CD4-positive, alpha-beta T cell treated with Interleukin-4 for 1 hour (primary cell): ENCODE results near the gene CD101.

Experiments
- DNase-seq, 2 donors: peaks; one replicate each; pipeline ENCODE4 v3.0.0-alpha.2; 2020 to 2022

The CD101 gene

DNA sequence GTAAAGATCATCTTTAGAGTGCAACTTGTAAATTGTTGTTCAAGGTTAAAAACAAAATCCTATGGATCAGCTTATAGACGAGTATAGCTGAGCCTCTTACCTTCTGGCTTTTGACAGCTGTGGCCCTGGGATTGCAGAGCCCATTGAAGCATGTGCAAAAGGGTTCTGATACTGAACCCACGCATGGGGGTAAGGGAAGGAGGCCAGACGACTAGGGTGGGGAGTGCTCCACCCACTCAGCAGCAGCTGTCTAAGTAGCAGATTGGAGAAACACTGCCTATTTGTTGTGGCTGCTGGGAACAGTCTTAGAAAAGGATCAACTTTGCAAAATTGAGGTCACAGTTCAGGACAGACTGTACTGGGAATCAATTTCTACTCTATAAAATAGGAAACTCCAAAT, 16.1 kb downstream of the CD101 start:
- no peak for DNase-seq

- no peak for DNase-seq
Observed at GRCh38 chr1:117020526-117021156, 19.1 kb downstream of the CD101 start.

- no peak for DNase-seq
Observed at GRCh38 chr1:117022114-117022513, 20.6 kb downstream of the CD101 start.

DNA sequence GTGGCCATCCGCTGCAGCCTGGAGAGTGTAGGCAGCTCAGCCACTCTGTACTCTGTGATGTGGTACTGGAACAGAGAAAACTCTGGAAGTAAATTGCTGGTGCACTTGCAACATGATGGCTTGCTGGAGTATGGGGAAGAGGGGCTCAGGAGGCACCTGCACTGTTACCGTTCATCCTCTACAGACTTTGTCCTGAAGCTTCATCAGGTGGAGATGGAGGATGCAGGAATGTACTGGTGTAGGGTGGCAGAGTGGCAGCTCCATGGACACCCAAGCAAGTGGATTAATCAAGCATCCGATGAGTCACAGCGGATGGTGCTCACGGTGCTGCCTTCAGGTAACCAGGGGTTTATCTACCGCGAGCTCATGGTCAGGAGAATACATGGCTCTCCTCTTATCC, 24.0 kb downstream of the CD101 start:
- no peak for DNase-seq

- DNase-seq: no peak
Observed at GRCh38 chr1:117026361-117026760, 24.8 kb downstream of the CD101 start.

- DNase-seq: no peak
Observed at GRCh38 chr1:117029685-117030084, 28.1 kb downstream of the CD101 start.

GRCh38 chr1:117030271-117030877, 28.8 kb downstream of the CD101 start:
- no peak for DNase-seq

DNA sequence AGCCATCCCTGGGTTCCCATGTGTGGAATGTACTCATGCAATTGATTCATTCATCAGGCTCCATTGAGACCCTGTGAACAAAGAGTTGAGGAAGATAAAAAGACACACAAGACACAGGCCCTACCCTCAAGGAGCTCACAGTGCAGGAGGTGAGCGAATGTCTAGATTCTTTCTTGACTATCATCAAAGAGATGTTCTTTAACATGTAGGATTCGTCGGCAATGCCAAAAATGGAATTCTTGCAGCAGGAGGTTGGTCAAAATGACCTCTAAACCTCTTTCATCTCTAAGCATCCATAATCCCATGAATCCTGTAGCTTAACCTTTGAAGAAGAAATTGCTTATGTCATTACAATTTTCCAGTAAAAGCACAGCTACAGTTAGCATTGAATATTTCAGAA, 30.7 kb downstream of the CD101 start:
- DNase-seq: no peak

DNA sequence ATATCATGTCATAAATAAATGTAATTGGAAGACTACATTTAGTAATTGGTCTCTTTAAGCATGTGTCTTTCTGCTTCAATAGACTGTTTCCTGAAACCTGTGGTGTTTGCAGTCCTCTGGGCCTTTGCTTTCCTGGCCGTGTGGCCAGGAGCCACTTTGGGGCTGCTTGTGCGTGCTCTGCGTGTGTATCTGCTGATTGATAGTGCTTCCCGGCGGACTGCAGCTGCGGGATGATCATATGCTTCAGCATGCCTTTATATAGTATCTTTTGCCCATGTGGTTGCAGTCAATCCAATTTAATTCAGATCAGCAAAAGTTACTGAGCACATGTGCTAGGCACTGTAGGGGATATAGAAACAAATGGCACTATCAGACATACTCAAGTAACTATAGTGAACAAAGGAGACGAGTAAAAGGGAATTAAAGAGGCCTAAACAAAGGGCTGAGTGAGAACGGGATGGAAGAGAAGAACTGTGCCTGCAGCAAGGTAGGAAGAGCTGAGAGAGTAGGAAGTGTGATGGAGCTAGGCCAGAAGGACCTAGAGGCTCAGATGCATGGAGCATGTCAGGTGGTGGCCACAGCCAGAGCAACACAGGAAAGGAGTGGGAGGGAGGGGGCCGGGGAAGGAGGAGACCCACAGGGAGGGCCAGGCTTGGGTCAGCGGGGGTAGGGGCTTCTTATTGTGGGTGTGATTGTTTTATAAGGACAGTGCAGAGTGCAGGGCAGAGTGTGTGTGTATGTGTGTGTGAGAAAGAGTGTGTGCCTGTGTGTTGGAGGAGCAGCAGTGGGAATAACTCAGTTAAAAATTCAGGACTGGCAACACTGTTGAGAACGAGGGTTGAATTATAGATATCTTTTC, 31.4 kb downstream of the CD101 start:
- no peak for DNase-seq

- DNase-seq: no peak
Observed at GRCh38 chr1:117033772-117034171, 32.2 kb downstream of the CD101 start.

GRCh38 chr1:117034791-117035290, 33.3 kb downstream of the CD101 start:
- no peak for DNase-seq

- no peak for DNase-seq
Observed at GRCh38 chr1:117036018-117036461, 34.5 kb downstream of the CD101 start.

DNA sequence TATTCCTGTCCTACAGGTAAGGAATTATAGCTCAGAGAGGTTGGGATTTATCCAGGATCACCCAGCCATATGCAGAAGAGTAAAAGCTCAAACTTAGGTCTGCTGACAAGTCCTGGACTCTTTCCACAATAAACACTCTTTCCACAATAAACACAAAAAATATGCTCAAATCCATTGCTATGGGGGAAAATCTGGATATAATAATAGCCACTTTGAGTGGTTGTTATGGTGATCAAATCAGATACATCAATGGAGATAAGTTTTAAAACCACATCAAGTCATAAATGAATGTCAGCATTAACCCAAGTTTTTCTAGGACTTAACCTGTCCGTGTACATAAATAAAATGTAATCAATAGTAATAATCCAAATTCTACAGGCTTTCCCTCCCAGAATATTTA, 36.2 kb downstream of the CD101 start:
- DNase-seq: no peak

DNA sequence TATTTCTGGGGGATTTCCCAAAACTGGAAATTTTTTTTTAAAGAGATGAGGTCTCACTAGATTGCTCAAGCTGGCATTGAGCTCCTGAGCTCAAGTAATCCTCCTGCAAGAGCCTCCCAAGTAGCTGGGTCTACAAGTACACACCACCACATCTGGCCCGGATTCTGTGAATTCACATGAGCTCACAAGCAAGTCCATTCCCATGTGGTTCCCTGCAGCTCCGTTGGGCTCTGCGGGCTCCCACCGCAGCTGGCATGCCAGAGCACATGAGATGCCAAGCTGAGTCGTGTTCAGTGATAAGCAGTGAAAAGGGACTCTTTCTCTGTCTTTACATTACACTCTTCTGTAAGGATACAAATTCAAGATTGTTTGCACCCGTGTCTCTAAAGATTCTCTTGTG, 36.7 kb downstream of the CD101 start:
- no peak for DNase-seq

- DNase-seq: no peak
Observed at GRCh38 chr1:117044217-117044616, 42.7 kb downstream of the CD101 start.

GRCh38 chr1:117045644-117046043, 44.1 kb downstream of the CD101 start:
- no peak for DNase-seq

- no peak for DNase-seq
Observed at GRCh38 chr1:117046781-117047180, 45.2 kb downstream of the CD101 start.

- DNase-seq: no peak
Observed at GRCh38 chr1:117047271-117047670, 45.7 kb downstream of the CD101 start.

- no peak for DNase-seq
Observed at GRCh38 chr1:117049857-117050256, 48.3 kb downstream of the CD101 start.

DNA sequence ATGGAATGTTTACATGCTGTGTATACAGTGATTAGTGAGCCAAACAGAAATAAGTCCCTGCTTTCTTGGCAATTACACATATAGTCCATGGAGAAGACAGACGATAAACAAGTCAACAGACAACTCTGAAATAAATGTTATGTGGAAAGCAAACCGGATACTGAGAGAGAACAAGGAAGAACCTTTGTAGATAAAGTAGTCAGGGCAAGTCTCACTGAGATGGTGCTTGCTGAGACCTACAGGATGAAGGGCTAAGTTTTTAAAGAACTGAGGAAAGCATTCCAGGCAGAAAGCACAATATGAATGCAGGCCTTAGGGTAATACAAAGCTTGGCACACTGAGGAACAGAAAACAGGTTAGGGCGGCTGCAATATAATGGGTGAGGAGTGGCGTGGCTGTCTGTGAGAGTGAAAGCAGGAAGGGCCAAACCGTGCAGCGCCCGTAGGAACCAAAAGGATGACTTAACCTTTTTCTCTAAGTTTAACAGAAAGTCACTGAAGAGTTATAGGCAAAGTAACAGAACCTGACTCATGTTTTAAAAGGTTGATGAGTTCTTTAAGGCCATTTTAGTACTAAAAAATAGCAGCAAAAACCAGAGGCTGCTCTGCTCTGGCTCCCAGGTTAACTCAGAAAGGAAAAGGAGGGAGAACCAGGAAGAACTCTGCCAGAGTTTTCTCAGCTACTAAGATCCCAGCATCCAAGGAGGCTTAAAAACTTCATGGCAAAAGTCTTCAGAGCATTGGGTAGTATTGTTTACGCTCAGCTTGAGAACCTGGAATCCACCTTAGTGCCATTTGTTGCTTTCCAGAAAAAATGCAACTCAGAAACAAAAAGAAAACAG, 49.9 kb downstream of the CD101 start:
- peak; percentile 22 to 24 for DNase-seq

- DNase-seq: no peak
Observed at GRCh38 chr1:117054068-117054467, 52.5 kb downstream of the CD101 start.

GRCh38 chr1:117058810-117059209, 57.2 kb downstream of the CD101 start:
- no peak for DNase-seq

- DNase-seq: peak; percentile 63 to 72
Observed at GRCh38 chr1:117059334-117059677, 57.7 kb downstream of the CD101 start.
